Activated T-cell treated with anti-CD3 and anti-CD28 coated beads, Interleukin-2, amount 50 U/mL, for 4 hours (primary cell): ENCODE results near the gene HORMAD2. TPM values are rescaled to one million over a fixed set of nuclear protein-coding genes. Genes with fewer than 3 reads are reported as not detected.

Source experiments
- ATAC-seq, 2 donors: fragments of 200-7000 bp; cut with Tn5 transposase; one replicate each; pipeline ENCODE4 v1.10.0; 2021
- DNase-seq: peaks from one replicate; pipeline ENCODE4 v3.0.0-alpha.2; 2020
- H3K27me3 Mint-ChIP-seq: one replicate; pipeline ENCODE4 v1.8.0; 2021; ENCODE audit warnings: low read depth, mixed read lengths
- H3K36me3 Mint-ChIP-seq: one replicate; pipeline ENCODE4 v1.8.0; 2022; ENCODE audit warnings: mixed read lengths; ENCODE audit not compliant: insufficient read depth
- H3K4me1 Mint-ChIP-seq: one replicate; pipeline ENCODE4 v1.8.0; 2021; ENCODE audit warnings: low read depth, mixed read lengths
- H3K4me3 Mint-ChIP-seq: one replicate; pipeline ENCODE4 v1.8.0; 2021; ENCODE audit warnings: mild to moderate bottlenecking, moderate library complexity, mixed read lengths
- H3K9me3 Mint-ChIP-seq: one replicate; pipeline ENCODE4 v1.8.0; 2021; ENCODE audit warnings: mixed read lengths
- total RNA-seq, 3 donors: library from RNA; stranded (reverse); gene quantifications; one replicate each; pipeline ENCODE4 v1.2.1, GENCODE V29; 2021

Gene HORMAD2
- total RNA-seq, 3 donors from 2014 or later = not detected

GRCh38 chr22:30216710-30217109, 136.4 kb downstream of the HORMAD2 start:
- H3K27me3 Mint-ChIP-seq = no peaks in the 10 kb centered on the region
- no peak for ATAC-seq
- no peaks in the 10 kb centered on the region for H3K9me3 Mint-ChIP-seq
- H3K4me1 Mint-ChIP-seq = peaks cover 49% of the 10 kb centered on the region
- no peak overlapping the region for H3K4me3 Mint-ChIP-seq
- no peak for DNase-seq
- no peaks in the 10 kb centered on the region for H3K36me3 Mint-ChIP-seq

GRCh38 chr22:30217698-30218560, 137.7 kb downstream of the HORMAD2 start:
- ATAC-seq (no peak), DNase-seq (no peak)
- H3K4me3 Mint-ChIP-seq = no peak overlapping the region
- H3K9me3 Mint-ChIP-seq = no peaks in the 10 kb centered on the region
- H3K4me1 Mint-ChIP-seq = peaks cover 56% of the 10 kb centered on the region
- no peaks in the 10 kb centered on the region for H3K27me3 Mint-ChIP-seq
- no peaks in the 10 kb centered on the region for H3K36me3 Mint-ChIP-seq

GRCh38 chr22:30219049-30219654, 138.9 kb downstream of the HORMAD2 start:
- Mint-ChIP-seq H3K4me3 (no peak overlapping the region), H3K9me3 (no peaks in the 10 kb centered on the region), H3K27me3 (no peaks in the 10 kb centered on the region), H3K36me3 (no peaks in the 10 kb centered on the region), H3K4me1 (peaks cover 60% of the 10 kb centered on the region)
- ATAC-seq = no peak
- no peak for DNase-seq

GRCh38 chr22:30219668-30220278, 139.5 kb downstream of the HORMAD2 start:
- H3K4me1 Mint-ChIP-seq = peaks cover 64% of the 10 kb centered on the region
- ATAC-seq (no peak), DNase-seq (no peak)
- H3K9me3 Mint-ChIP-seq = no peaks in the 10 kb centered on the region
- no peaks in the 10 kb centered on the region for H3K27me3 Mint-ChIP-seq
- no peak overlapping the region for H3K4me3 Mint-ChIP-seq
- H3K36me3 Mint-ChIP-seq = no peaks in the 10 kb centered on the region

GRCh38 chr22:30220338-30221012, 140.2 kb downstream of the HORMAD2 start:
- DNase-seq (no peak), ATAC-seq (no peak)
- H3K27me3 Mint-ChIP-seq = no peaks in the 10 kb centered on the region
- H3K4me3 Mint-ChIP-seq = peak overlapping the region; percentile 50
- no peaks in the 10 kb centered on the region for H3K9me3 Mint-ChIP-seq
- H3K4me1 Mint-ChIP-seq = peaks cover 66% of the 10 kb centered on the region
- no peaks in the 10 kb centered on the region for H3K36me3 Mint-ChIP-seq

GRCh38 chr22:30221121-30221992, 141.1 kb downstream of the HORMAD2 start:
- H3K9me3 Mint-ChIP-seq = no peaks in the 10 kb centered on the region
- H3K4me1 Mint-ChIP-seq = peaks cover 70% of the 10 kb centered on the region
- peak; percentile 40 for DNase-seq
- H3K27me3 Mint-ChIP-seq = no peaks in the 10 kb centered on the region
- peak; percentile 64 to 72 for ATAC-seq
- no peaks in the 10 kb centered on the region for H3K36me3 Mint-ChIP-seq
- H3K4me3 Mint-ChIP-seq = peak overlapping the region; percentile 50

GRCh38 chr22:30222321-30222720, 142.1 kb downstream of the HORMAD2 start:
- H3K36me3 Mint-ChIP-seq = no peaks in the 10 kb centered on the region

GRCh38 chr22:30223303-30223702, 143.0 kb downstream of the HORMAD2 start:
- Mint-ChIP-seq H3K9me3 (no peaks in the 10 kb centered on the region), H3K4me3 (no peak overlapping the region), H3K36me3 (no peaks in the 10 kb centered on the region), H3K4me1 (peaks cover 80% of the 10 kb centered on the region), H3K27me3 (no peaks in the 10 kb centered on the region)
- no peak for DNase-seq
- no peak for ATAC-seq

More at GRCh38 chr22:30222321-30222720, 142.1 kb downstream of the HORMAD2 start:
- no peak overlapping the region for H3K4me3 Mint-ChIP-seq
- ATAC-seq = no peak
- H3K9me3 Mint-ChIP-seq = no peaks in the 10 kb centered on the region
- peaks cover 72% of the 10 kb centered on the region for H3K4me1 Mint-ChIP-seq
- no peak for DNase-seq
- no peaks in the 10 kb centered on the region for H3K27me3 Mint-ChIP-seq

GRCh38 chr22:30224161-30224857, 144.0 kb downstream of the HORMAD2 start:
- Mint-ChIP-seq H3K27me3 (no peaks in the 10 kb centered on the region), H3K36me3 (no peaks in the 10 kb centered on the region), H3K4me3 (no peak overlapping the region), H3K9me3 (no peaks in the 10 kb centered on the region), H3K4me1 (peaks cover 78% of the 10 kb centered on the region)
- DNase-seq = no peak
- no peak for ATAC-seq

GRCh38 chr22:30225220-30225927, 145.1 kb downstream of the HORMAD2 start:
- Mint-ChIP-seq H3K4me3 (no peak overlapping the region), H3K27me3 (no peaks in the 10 kb centered on the region), H3K4me1 (peaks cover 68% of the 10 kb centered on the region), H3K9me3 (no peaks in the 10 kb centered on the region), H3K36me3 (no peaks in the 10 kb centered on the region)
- no peak for ATAC-seq
- no peak for DNase-seq

GRCh38 chr22:30226192-30226832, 146.0 kb downstream of the HORMAD2 start:
- ATAC-seq (no peak), DNase-seq (no peak)
- Mint-ChIP-seq H3K4me3 (peak overlapping the region; percentile 9), H3K9me3 (no peaks in the 10 kb centered on the region), H3K4me1 (peaks cover 58% of the 10 kb centered on the region), H3K27me3 (no peaks in the 10 kb centered on the region), H3K36me3 (no peaks in the 10 kb centered on the region)
